ENCODE measurements around the gene NEURL1B.

NEURL1B gene

DNA sequence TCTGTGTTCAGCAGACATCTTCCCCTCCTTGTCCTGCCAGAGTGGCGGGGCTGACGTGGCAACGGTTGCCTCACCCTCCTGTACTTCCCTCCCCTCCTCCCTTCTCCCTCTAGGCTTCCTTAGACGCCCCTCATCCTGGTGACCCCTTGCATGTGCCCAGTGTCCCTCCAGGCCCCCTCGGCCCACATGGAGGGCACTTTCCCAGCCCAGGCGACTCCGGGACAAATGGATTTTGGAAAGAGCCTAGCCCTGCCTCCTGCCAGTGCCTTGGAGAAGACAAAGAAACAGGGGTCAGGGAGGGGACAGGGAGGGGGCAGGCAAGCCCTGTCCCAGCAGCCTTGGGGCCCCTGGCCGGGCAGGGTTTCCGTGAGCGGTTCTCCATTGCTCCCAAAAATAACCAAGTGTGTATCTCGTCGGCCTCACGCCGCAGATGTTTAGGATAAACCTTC, 38.3 kb upstream of the NEURL1B start:
- Histone ChIP-seq H3K4me3 (ENCODE audit: low read depth, low read length) (no peak overlapping the region), H3K27ac (peak overlapping the region; percentile 64), H2AFZ (peak overlapping the region; percentile 22), H3K27me3 (ENCODE audit: control insufficient read depth, insufficient read depth, low read length) (no peaks in the 10 kb centered on the region), H3K4me2 (ENCODE audit: low read length) (no peak overlapping the region), H3K36me3 (ENCODE audit: control insufficient read depth, insufficient read depth, low read length) (no peaks in the 10 kb centered on the region), H3K4me1 (no peaks in the 10 kb centered on the region), H3K79me2 (no peaks in the 10 kb centered on the region), H3K9ac (no peak overlapping the region), H3K9me3 (ENCODE audit: control insufficient read depth, low read length) (no peaks in the 10 kb centered on the region)
- TF ChIP-seq, protein P1, sequence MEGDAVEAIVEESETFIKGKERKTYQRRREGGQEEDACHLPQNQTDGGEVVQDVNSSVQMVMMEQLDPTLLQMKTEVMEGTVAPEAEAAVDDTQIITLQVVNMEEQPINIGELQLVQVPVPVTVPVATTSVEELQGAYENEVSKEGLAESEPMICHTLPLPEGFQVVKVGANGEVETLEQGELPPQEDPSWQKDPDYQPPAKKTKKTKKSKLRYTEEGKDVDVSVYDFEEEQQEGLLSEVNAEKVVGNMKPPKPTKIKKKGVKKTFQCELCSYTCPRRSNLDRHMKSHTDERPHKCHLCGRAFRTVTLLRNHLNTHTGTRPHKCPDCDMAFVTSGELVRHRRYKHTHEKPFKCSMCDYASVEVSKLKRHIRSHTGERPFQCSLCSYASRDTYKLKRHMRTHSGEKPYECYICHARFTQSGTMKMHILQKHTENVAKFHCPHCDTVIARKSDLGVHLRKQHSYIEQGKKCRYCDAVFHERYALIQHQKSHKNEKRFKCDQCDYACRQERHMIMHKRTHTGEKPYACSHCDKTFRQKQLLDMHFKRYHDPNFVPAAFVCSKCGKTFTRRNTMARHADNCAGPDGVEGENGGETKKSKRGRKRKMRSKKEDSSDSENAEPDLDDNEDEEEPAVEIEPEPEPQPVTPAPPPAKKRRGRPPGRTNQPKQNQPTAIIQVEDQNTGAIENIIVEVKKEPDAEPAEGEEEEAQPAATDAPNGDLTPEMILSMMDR (IDR thresholded peaks at IDR 0.05) = no peak

DNA sequence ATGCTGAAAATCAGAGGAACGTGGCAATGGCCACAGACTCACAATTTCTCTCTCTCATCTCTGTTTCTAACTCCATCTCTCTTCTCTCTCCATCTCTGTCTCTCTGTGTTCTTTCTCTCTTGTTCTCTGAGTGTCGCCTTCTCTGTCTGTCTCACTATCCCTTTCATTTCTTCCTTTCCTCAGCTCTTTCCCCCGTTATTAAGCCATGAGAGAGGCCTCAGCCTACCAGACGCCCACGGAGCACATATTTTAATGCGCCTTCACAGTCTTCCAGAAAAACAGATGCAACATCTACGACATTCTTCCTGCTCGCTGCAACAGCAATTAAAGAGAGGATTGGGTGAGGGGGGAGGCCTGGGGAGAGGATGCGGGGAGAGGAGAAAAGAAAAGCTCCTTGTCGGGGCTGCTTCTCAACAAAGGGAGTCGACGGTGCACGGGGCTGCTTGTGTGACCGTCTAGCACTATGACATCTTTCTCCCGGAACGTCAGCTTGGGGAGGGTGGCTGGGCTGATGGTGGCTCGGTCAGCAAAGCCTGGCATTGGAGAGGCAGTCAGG, 37.7 kb upstream of the NEURL1B start:
- Histone ChIP-seq H3K4me1 (no peaks in the 10 kb centered on the region), H3K27me3 (ENCODE audit: control insufficient read depth, insufficient read depth, low read length) (no peaks in the 10 kb centered on the region), H3K27ac (peak overlapping the region; percentile 64), H3K36me3 (ENCODE audit: control insufficient read depth, insufficient read depth, low read length) (no peaks in the 10 kb centered on the region), H2AFZ (no peak overlapping the region), H3K9me3 (ENCODE audit: control insufficient read depth, low read length) (no peaks in the 10 kb centered on the region), H3K79me2 (no peaks in the 10 kb centered on the region), H3K9ac (no peak overlapping the region), H3K4me2 (ENCODE audit: low read length) (no peak overlapping the region), H3K4me3 (ENCODE audit: low read depth, low read length) (no peak overlapping the region)
- TF ChIP-seq, protein P1 (IDR thresholded peaks at IDR 0.05) = no peak

DNA sequence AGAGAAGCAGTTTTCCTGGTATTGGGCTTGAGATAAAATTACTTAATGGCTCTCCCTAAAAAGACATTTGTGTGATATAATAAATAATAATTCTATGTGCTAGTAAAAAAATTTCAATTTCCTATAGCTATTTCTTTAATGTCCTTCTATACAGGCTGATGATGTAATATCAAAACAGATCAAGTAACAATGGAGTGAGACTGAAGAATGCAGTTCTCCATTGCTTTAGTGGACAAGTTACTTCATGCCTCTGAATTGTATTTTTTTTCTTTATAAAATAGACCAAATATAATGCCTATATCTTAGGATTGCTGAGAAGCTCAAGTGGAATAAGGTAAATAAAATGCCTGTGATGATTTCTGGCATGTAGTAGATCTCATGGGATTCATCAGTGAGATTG, 35.6 kb upstream of the NEURL1B start:
- no peaks in the 10 kb centered on the region for H3K36me3 ChIP-seq (ENCODE audit: control insufficient read depth, insufficient read depth, low read length)
- H2AFZ ChIP-seq = no peak overlapping the region
- H3K4me2 ChIP-seq (ENCODE audit: low read length) = no peak overlapping the region
- TF ChIP-seq, protein P1 (IDR thresholded peaks at IDR 0.05) = no peak
- H3K4me3 ChIP-seq (ENCODE audit: low read depth, low read length) = no peak overlapping the region
- no peak overlapping the region for H3K9ac ChIP-seq
- H3K9me3 ChIP-seq (ENCODE audit: control insufficient read depth, low read length) = no peaks in the 10 kb centered on the region
- H3K4me1 ChIP-seq = no peaks in the 10 kb centered on the region
- no peaks in the 10 kb centered on the region for H3K79me2 ChIP-seq
- H3K27me3 ChIP-seq (ENCODE audit: control insufficient read depth, insufficient read depth, low read length) = no peaks in the 10 kb centered on the region
- peak overlapping the region; percentile 42 for H3K27ac ChIP-seq

DNA sequence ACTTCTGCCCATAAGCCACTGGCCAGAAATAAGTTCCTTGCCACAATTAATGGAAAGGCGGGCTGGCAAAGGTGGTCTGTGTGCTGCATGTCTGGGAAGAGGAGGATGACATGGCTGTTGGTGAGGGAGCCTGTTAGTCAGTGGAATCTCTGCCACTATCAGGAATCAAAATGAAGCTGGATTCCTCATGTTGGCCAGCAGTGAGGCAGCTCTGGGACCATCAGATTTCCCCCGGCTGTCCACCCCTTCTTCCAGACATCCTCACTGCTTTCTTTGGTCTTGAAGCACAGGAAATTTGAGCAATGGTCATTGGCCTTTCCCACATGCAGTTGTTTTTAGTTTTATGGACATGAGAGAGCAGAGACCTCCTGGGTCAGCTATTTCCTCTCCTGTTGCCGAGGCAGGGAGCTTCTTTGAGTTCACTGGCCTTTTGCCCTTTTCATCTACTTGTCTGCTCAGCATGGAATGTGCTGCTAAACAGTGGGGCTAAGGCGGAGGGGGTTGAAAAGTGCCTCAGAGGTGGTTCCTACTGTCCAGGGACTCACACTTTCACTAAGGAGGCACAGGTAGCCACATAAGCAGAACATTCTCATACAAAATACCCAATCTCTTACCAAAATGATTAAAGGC, 34.8 kb upstream of the NEURL1B start:
- no peak overlapping the region for H2AFZ ChIP-seq
- H3K27ac ChIP-seq = peak overlapping the region; percentile 57
- no peaks in the 10 kb centered on the region for H3K9me3 ChIP-seq (ENCODE audit: control insufficient read depth, low read length)
- H3K27me3 ChIP-seq (ENCODE audit: control insufficient read depth, insufficient read depth, low read length) = no peaks in the 10 kb centered on the region
- H3K4me3 ChIP-seq (ENCODE audit: low read depth, low read length) = no peak overlapping the region
- no peaks in the 10 kb centered on the region for H3K79me2 ChIP-seq
- H3K9ac ChIP-seq = no peak overlapping the region
- no peaks in the 10 kb centered on the region for H3K36me3 ChIP-seq (ENCODE audit: control insufficient read depth, insufficient read depth, low read length)
- TF ChIP-seq, protein P1 (IDR thresholded peaks at IDR 0.05) = no peak
- H3K4me2 ChIP-seq (ENCODE audit: low read length) = no peak overlapping the region
- no peaks in the 10 kb centered on the region for H3K4me1 ChIP-seq
